ACC112 (cell line): ENCODE results near the gene CACNA1E.

Experiments used
- H2AFZ ChIP-seq: fragments of 200-600 bp; sonication (generic); one replicate; pipeline ENCODE4 v1.6.0; 2017; ENCODE audit warnings: antibody characterized with exemption, low read length; ENCODE audit not compliant: unreplicated experiment
- H3K27ac ChIP-seq: fragments of 200-600 bp; sonication (generic); 2 replicates; pipeline ENCODE4 v1.5.1; 2014; ENCODE audit warnings: low read depth, mild to moderate bottlenecking, antibody characterized with exemption, low read length, moderate library complexity
- H3K27me3 ChIP-seq: fragments of 200-600 bp; sonication (generic); 2 replicates; pipeline ENCODE4 v1.6.1; 2014; ENCODE audit warnings: mild to moderate bottlenecking, antibody characterized with exemption, low read length, moderate library complexity, mixed read lengths; ENCODE audit not compliant: insufficient read depth
- H3K36me3 ChIP-seq: fragments of 200-600 bp; sonication (generic); 2 replicates; pipeline ENCODE4 v1.6.1; 2016; ENCODE audit warnings: mild to moderate bottlenecking, antibody characterized with exemption, low read length, moderate library complexity, mixed read lengths; ENCODE audit not compliant: insufficient read depth
- H3K4me1 ChIP-seq: fragments of 200-600 bp; sonication (generic); one replicate; pipeline ENCODE4 v1.6.1; 2016; ENCODE audit warnings: low read length, mixed read lengths; ENCODE audit not compliant: insufficient read depth, unreplicated experiment, control insufficient read depth
- H3K4me3 ChIP-seq: fragments of 200-600 bp; sonication (generic); 2 replicates; pipeline ENCODE4 v1.5.1; 2014; ENCODE audit warnings: mild to moderate bottlenecking, low read depth, low read length
- H3K79me2 ChIP-seq: fragments of 200-600 bp; sonication (generic); one replicate; pipeline ENCODE4 v1.6.0; 2016; ENCODE audit warnings: low read length; ENCODE audit not compliant: control insufficient read depth, unreplicated experiment, insufficient read depth

The CACNA1E gene

DNA sequence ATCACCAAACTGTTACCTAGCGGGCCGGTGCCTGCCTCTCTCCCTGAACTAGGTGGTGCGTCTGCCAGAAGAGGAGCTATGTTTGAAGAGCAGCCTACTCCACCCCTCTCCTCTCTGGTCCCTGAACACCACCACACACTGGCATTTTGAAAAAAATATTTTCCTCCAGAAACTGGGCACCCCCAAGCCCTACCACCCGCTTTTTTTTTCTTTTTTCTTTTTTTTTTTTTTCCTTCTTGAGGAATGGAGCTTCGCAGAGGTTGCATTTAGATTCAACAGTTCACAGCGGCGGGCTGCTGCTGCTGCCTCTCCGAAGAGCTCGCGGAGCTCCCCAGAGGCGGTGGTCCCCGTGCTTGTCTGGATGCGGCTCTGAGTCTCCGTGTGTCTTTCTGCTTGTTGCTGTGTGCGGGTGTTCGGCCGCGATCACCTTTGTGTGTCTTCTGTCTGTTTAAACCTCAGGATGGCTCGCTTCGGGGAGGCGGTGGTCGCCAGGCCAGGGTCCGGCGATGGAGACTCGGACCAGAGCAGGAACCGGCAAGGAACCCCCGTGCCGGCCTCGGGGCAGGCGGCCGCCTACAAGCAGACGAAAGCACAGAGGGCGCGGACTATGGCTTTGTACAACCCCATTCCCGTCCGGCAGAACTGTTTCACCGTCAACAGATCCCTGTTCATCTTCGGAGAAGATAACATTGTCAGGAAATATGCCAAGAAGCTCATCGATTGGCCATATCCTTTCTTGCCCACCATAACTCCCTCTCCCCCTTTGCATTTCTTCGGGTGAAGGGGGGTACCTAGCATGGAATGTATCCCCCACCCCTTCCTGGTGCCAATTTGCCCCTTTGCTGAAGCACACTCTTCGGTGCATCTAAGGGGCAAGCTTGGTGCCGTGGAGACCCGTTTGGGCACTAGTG lies at the start of gene CACNA1E:
CACNA1E (plus strand) TSS at position 233 of the 911 bp plus-strand sequence; CDS start at position 461, 228 bp downstream.
- no peak within 1 kb of the TSS for H2AFZ ChIP-seq
- H3K27me3 ChIP-seq = peaks cover 67% of the 10 kb centered on the region

DNA sequence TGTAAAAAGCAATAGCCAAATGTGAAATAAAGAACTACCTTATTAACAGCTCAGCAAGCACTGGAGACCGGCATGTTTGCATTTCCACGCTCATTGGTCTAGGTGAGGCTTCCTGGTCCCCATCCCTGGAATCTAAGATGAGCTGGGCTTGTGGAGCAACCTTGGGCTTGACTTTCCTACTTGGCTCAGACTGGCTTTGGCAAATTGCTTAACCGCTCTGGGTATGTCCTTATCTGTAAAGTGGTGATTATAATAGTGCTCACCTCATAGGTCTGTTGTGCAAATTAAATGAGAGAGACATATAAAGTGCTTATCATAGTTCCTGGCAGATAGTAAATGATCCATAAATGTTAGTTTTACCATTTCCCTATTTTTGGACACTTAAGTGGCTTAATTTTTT lies 49.4 kb upstream of the CACNA1E start:
- no peaks in the 10 kb centered on the region for H3K79me2 ChIP-seq
- H3K27ac ChIP-seq = no peak overlapping the region
- H3K36me3 ChIP-seq = no peaks in the 10 kb centered on the region
- H3K27me3 ChIP-seq = peaks cover 10% of the 10 kb centered on the region
- H2AFZ ChIP-seq = no peak overlapping the region
- no peak overlapping the region for H3K4me3 ChIP-seq
- no peaks in the 10 kb centered on the region for H3K4me1 ChIP-seq

More for the DNA sequence above, at the start of gene CACNA1E:
- H3K4me3 ChIP-seq = no peak within 1 kb of the TSS
- no peaks in the 10 kb centered on the region for H3K4me1 ChIP-seq
- no peaks in the 10 kb centered on the region for H3K36me3 ChIP-seq
- H3K27ac ChIP-seq = no peak within 1 kb of the TSS
- no peaks in the 10 kb centered on the region for H3K79me2 ChIP-seq

DNA sequence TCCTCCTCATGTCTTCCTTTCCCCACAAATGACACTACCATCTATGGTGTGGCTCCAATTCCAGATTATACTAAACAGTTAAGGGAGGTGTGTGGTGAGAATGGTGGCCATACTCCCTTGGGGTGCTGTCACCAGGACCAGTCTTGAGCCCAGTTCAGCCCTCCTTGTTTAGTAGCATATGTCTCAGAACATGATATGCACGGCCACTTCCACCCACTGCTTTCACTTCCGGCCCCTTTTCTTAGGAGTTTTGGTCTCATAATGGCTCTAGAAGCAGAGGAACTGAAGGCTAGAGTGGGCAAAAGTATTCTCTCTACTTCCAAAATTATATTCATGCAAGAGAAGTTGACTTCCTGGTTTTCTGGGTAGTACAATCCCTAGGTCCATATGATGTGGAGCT lies 45.3 kb upstream of the CACNA1E start:
- no peaks in the 10 kb centered on the region for H3K79me2 ChIP-seq
- no peaks in the 10 kb centered on the region for H3K36me3 ChIP-seq
- H3K27me3 ChIP-seq = no peaks in the 10 kb centered on the region; the same call in 1 of the 2 replicates
- H3K4me3 ChIP-seq = no peak overlapping the region
- H2AFZ ChIP-seq = no peak overlapping the region
- H3K4me1 ChIP-seq = no peaks in the 10 kb centered on the region
- no peak overlapping the region for H3K27ac ChIP-seq

DNA sequence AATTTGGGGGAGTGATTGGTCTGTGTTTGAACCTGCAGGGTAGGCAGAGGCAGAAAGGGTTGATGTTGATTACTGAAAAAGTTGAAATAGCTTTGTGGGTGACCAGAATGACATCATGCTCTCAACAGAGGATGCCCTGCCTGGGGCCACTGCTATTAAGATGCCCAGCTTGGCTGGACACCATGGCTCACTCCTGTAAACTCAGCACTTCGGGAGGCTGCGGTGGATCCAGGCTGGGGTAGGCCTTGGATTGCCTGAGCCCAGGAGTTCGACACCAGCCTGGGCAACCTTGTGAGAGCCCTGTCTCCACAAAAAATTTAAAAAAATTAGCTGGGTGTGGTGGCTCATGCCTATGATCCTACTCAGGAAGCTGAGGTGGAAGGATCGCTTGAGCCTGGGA lies 42.8 kb upstream of the CACNA1E start:
- Histone ChIP-seq H2AFZ (no peak overlapping the region), H3K79me2 (no peaks in the 10 kb centered on the region), H3K27me3 (no peaks in the 10 kb centered on the region), H3K4me3 (no peak overlapping the region), H3K27ac (no peak overlapping the region), H3K36me3 (no peaks in the 10 kb centered on the region), H3K4me1 (no peaks in the 10 kb centered on the region)

DNA sequence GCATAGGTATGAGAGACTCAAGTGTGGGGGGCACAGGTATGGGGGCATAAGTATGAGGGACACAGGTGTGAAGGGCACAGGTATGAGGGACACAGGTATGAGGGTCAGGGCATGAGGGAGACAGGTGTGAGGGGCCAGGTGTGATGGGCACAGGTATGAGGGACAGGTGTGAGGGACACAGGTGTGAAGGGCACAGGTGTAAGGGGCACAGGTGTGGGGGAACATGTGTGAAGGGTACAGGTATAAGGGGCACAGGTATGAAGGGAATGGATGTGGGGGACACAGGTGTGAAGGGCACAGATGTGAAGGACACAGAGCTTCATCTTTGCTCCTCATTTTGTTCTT lies 41.2 kb upstream of the CACNA1E start:
- H3K4me3 ChIP-seq = no peak overlapping the region
- H3K4me1 ChIP-seq = no peaks in the 10 kb centered on the region
- no peaks in the 10 kb centered on the region for H3K36me3 ChIP-seq

DNA sequence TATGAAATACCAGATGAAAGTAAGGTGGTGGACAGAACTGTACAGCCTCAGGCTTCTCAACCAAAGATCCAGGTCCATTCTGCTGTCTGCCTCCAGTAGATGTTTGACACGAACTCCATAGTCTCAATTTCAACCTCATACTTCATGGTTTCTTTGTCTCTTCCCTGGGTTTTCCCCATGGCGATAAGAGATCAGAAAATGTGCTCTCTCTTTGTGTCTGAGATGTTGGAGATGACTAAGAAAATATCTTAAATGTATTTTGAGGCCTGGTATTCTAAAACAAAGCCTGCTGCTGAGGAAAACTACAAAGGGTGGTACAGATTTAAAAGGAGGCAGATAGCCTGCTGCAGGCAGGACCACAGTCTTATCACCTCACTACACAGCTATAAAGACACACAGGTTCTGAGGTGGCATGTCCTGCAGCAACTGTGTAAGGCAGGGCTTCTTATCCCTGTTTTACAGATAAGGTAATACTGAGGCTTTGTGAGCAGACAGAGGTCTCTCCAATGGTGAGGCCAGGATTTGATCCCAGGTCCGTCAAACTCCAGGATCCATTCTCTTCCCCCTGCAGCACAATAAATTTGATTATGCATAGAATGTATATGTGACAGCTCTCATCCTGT lies 40.0 kb upstream of the CACNA1E start:
- Histone ChIP-seq H3K27me3 (no peaks in the 10 kb centered on the region), H3K27ac (no peak overlapping the region), H3K36me3 (no peaks in the 10 kb centered on the region), H2AFZ (no peak overlapping the region), H3K79me2 (no peaks in the 10 kb centered on the region), H3K4me1 (no peaks in the 10 kb centered on the region), H3K4me3 (no peak overlapping the region)

More for the DNA sequence above, 41.2 kb upstream of the CACNA1E start:
- Histone ChIP-seq H3K79me2 (no peaks in the 10 kb centered on the region), H3K27ac (no peak overlapping the region), H3K27me3 (no peaks in the 10 kb centered on the region), H2AFZ (no peak overlapping the region)

DNA sequence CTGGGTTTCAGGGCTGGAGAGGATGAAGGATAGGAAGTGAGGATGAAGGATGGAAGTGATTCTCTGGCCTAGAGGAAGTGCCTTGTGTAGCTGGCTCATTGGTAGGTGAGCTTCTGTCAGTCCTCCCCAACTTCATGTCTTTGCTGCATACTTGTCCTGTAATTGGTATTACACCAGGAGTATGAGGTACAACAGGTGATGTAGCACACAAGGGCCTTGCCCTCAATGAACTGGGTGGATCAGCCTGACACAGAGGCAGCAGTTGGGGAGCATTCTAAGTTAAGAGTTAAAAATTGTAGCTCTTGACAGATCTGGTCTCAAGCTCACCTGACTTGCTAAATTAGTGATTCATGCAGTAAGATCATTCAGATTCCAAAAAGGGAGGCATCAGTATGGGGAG lies 37.9 kb upstream of the CACNA1E start:
- Histone ChIP-seq H3K4me3 (no peak overlapping the region), H3K27ac (no peak overlapping the region), H3K4me1 (no peaks in the 10 kb centered on the region), H3K27me3 (no peaks in the 10 kb centered on the region), H3K79me2 (no peaks in the 10 kb centered on the region), H3K36me3 (no peaks in the 10 kb centered on the region), H2AFZ (no peak overlapping the region)

GRCh38 chr1:181448461-181448860 lies 34.9 kb upstream of the CACNA1E start:
- H3K4me3 ChIP-seq = no peak overlapping the region
- H2AFZ ChIP-seq = no peak overlapping the region
- H3K27ac ChIP-seq = no peak overlapping the region
- no peaks in the 10 kb centered on the region for H3K79me2 ChIP-seq
- H3K27me3 ChIP-seq = no peaks in the 10 kb centered on the region
- H3K36me3 ChIP-seq = no peaks in the 10 kb centered on the region
- no peaks in the 10 kb centered on the region for H3K4me1 ChIP-seq

- Histone ChIP-seq H3K27me3 (no peaks in the 10 kb centered on the region), H2AFZ (no peak overlapping the region), H3K4me3 (no peak overlapping the region), H3K27ac (no peak overlapping the region), H3K4me1 (no peaks in the 10 kb centered on the region), H3K79me2 (no peaks in the 10 kb centered on the region), H3K36me3 (no peaks in the 10 kb centered on the region)
These were observed 31.6 kb upstream of the CACNA1E start for GRCh38 chr1:181451661-181452230.

DNA sequence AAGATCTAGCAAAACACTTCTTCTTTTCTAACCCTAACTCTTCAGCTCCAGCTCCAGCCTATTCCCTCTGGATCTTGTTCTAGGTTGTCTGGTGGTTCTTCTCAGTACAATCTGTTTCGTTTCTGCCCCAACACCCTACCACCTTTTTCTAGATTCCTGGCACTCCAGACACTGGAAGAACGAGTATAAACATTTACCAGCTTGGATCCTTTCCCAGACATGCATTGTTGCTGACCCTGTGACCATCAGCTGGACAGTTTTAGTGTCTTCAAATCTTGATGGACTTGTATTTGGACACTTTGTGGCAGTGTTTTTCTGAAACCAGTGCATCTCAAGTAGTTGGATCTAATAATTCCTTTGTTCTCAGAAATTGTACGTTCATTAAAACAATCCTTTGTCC lies 30.6 kb upstream of the CACNA1E start:
- no peak overlapping the region for H3K27ac ChIP-seq
- H3K27me3 ChIP-seq = no peaks in the 10 kb centered on the region
- H3K4me1 ChIP-seq = no peaks in the 10 kb centered on the region
- H3K36me3 ChIP-seq = no peaks in the 10 kb centered on the region
- H2AFZ ChIP-seq = no peak overlapping the region
- H3K4me3 ChIP-seq = no peak overlapping the region
- no peaks in the 10 kb centered on the region for H3K79me2 ChIP-seq
